Central memory CD8-positive, alpha-beta T cell (primary cell): Measurements from ENCODE around the gene ACKR2.

Experiments
- ATAC-seq: fragments of 150-1000 bp; cut with Tn5 transposase; replicated peaks from 2 replicates; pipeline ENCODE4 v1.10.0; 2022; ENCODE audit warnings: mild to moderate bottlenecking, moderate FRiP score, moderate number of reproducible peaks; ENCODE audit not compliant: poor library complexity, severe bottlenecking; ENCODE audit errors: extremely low read depth
- DNase-seq, 2 donors: peaks; one replicate each; pipeline ENCODE4 v3.0.0; 2021; ENCODE audit warnings: low spot score in 2 of 2
- H3K27ac Mint-ChIP-seq: one replicate; pipeline ENCODE4 v1.8.0; 2022; ENCODE audit warnings: low read depth, mild to moderate bottlenecking, moderate library complexity, mixed read lengths
- H3K27me3 Mint-ChIP-seq: one replicate; pipeline ENCODE4 v1.8.0; 2022; ENCODE audit warnings: mixed read lengths
- H3K36me3 Mint-ChIP-seq: one replicate; pipeline ENCODE4 v1.8.0; 2022; ENCODE audit warnings: mild to moderate bottlenecking, moderate library complexity, mixed read lengths; ENCODE audit not compliant: insufficient read depth
- H3K4me1 Mint-ChIP-seq: one replicate; pipeline ENCODE4 v1.8.0; 2022; ENCODE audit warnings: mixed read lengths
- H3K4me3 Mint-ChIP-seq: one replicate; pipeline ENCODE4 v1.8.0; 2022; ENCODE audit warnings: mild to moderate bottlenecking, moderate library complexity, mixed read lengths
- H3K9me3 Mint-ChIP-seq: one replicate; pipeline ENCODE4 v1.8.0; 2022; ENCODE audit warnings: mixed read lengths

Gene ACKR2

DNA sequence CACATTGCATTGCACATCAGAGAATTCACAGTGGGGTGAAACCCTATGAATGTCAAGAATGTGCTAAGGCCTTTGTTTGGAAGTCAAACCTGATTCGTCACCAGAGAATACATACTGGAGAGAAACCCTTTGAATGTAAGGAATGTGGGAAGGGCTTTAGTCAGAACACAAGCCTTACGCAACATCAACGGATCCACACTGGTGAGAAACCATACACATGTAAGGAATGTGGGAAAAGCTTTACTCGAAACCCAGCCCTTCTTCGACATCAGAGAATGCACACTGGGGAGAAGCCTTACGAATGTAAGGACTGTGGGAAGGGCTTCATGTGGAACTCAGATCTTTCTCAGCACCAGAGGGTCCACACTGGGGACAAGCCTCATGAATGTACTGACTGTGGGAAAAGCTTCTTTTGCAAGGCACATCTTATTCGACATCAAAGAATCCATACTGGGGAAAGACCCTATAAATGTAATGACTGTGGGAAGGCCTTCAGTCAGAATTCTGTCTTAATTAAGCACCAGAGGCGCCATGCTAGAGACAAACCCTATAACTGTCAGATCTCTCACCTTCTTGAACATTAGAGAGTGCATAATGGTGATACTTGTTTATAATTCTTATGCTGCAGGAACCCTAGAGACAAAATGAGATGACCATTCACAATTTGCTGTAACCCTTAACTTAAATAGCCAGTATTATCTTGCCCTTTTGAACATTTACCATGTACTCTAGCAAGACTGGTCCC lies 105.7 kb downstream of the ACKR2 start:
- no peak for ATAC-seq
- H3K27me3 Mint-ChIP-seq = peaks cover 7% of the 10 kb centered on the region
- no peak overlapping the region for H3K4me3 Mint-ChIP-seq
- H3K4me1 Mint-ChIP-seq = no peaks in the 10 kb centered on the region
- peaks cover 23% of the 10 kb centered on the region for H3K9me3 Mint-ChIP-seq
- DNase-seq = no peak
- H3K27ac Mint-ChIP-seq = no peak overlapping the region
- peaks cover 3% of the 10 kb centered on the region for H3K36me3 Mint-ChIP-seq
